Smooth muscle cell (in vitro differentiated cells): ENCODE data around the gene SLC35E2B. TPM values are rescaled to one million over a fixed set of nuclear protein-coding genes. Genes with fewer than 3 reads are reported as not detected.

Source experiments
- DNase-seq: peaks from one replicate; lab custom pipeline; 2025; ENCODE audit not compliant: unreplicated experiment; lab: John Stamatoyannopoulos, UW
- H2AFZ ChIP-seq: fragments of 200-600 bp; sonication (generic); 2 replicates; pipeline ENCODE4 v1.6.0; 2016; ENCODE audit warnings: antibody characterized with exemption, low read depth, mild to moderate bottlenecking
- H3F3A ChIP-seq: fragments of 200-600 bp; sonication (generic); 2 replicates; pipeline ENCODE4 v1.6.0; 2017; ENCODE audit warnings: antibody characterized with exemption, low read depth
- H3K27ac ChIP-seq: fragments of 200-600 bp; sonication (generic); 2 replicates; pipeline ENCODE4 v1.5.1; 2016; ENCODE audit warnings: low read depth, mild to moderate bottlenecking
- H3K27me3 ChIP-seq: fragments of 200-600 bp; sonication (generic); 2 replicates; pipeline ENCODE4 v1.6.1; 2016; ENCODE audit warnings: low read depth, mild to moderate bottlenecking
- H3K36me3 ChIP-seq: fragments of 200-600 bp; sonication (generic); 2 replicates; pipeline ENCODE4 v1.5.1; 2016; ENCODE audit warnings: low read depth
- H3K4me1 ChIP-seq: fragments of 200-600 bp; sonication (generic); 2 replicates; pipeline ENCODE4 v1.5.1; 2016; ENCODE audit warnings: low read depth
- H3K4me2 ChIP-seq: fragments of 200-600 bp; sonication (generic); 2 replicates; pipeline ENCODE4 v1.6.0; 2016; ENCODE audit warnings: mild to moderate bottlenecking
- H3K4me3 ChIP-seq: fragments of 200-600 bp; sonication (generic); 2 replicates; pipeline ENCODE4 v1.5.1; 2016; ENCODE audit warnings: mild to moderate bottlenecking
- H3K79me2 ChIP-seq: fragments of 200-600 bp; sonication (generic); 2 replicates; pipeline ENCODE4 v1.6.0; 2016; ENCODE audit warnings: low read depth, mild to moderate bottlenecking
- H3K9ac ChIP-seq: fragments of 200-600 bp; sonication (generic); 2 replicates; pipeline ENCODE4 v1.6.0; 2016; ENCODE audit warnings: low read depth
- H3K9me3 ChIP-seq: fragments of 200-600 bp; sonication (generic); replicated peaks from 2 replicates; pipeline ENCODE4 v1.5.1; 2016; ENCODE audit warnings: low read depth
- H4K20me1 ChIP-seq: fragments of 200-600 bp; sonication (generic); 2 replicates; pipeline ENCODE4 v1.6.0; 2016; ENCODE audit warnings: low read depth
- CTCF ChIP-seq: fragments of 200-600 bp; sonication (generic); IDR thresholded peaks from 2 replicates; pipeline ENCODE4 v1.5.1; 2017; ENCODE audit warnings: borderline replicate concordance, mild to moderate bottlenecking, antibody characterized with exemption; ENCODE audit not compliant: insufficient read depth, poor library complexity, severe bottlenecking
- WGBS: methylation state at CpG from one replicate; pipeline ENCODE4 v1.1.7; 2016; ENCODE audit warnings: low lambda C conversion rate; 5-methylcytosine and 5-hydroxymethylcytosine counted together
- polyA plus RNA-seq: library from polyadenylated mRNA; unstranded; fragments of >200 nt; fragmentation: Nextera tagmentation; extraction: Ambion mirVana; gene quantifications from 2 replicates; pipeline ENCODE4 v1.2.1, GENCODE V29; 2016
- total RNA-seq: library from RNA; depleted of rRNA; stranded (reverse); fragments of >200 nt; gene quantifications from 2 replicates; pipeline ENCODE4 v1.2.3, GENCODE V29; 2014

SLC35E2B gene
- total and polyA plus RNA-seq, 2 experiments from 2014 or later, result 19.7 to 24.2 TPM

- no peak overlapping the region for H2AFZ ChIP-seq
- no peak overlapping the region for H3K9ac ChIP-seq
- H3K4me2 ChIP-seq, result no peak overlapping the region
Observed at GRCh38 chr1:1628754-1629429, 63.7 kb downstream of the SLC35E2B start.

DNA sequence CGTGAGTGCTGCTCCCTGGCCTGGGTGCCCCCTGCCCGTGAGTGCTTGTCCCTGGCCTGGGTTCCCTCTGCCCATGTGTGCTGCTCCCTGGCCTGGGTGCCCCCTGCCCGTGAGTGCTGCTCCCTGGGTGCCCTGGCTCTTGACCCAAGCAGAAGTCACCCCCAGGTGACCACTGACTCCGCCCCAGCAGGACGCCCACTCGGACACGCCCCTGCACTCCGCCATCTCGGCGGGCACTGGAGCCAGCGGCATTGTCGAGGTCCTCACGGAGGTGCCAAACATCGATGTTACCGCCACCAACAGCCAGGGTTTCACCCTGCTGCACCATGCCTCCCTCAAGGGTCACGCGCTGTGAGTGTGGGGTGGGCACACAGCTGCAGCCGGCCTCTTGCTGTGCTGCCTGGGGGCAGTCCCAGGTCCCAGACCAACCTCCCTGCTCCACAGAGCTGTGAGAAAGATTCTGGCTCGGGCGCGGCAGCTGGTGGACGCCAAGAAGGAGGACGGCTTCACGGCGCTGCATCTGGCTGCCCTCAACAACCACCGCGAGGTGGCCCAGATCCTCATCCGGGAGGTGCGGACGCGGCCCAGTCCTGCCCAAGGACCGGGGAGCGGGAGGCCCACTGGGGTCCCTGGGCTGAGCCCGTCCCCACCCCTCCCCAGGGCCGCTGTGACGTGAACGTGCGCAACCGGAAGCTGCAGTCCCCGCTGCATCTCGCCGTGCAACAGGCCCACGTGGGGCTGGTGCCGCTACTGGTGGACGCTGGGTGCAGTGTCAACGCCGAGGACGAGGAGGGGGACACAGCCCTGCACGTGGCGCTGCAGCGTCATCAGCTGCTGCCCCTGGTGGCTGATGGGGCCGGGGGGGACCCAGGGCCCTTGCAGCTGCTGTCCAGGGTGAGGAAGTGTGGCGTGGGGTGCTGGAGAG is 64.5 kb downstream of the SLC35E2B start:
- H3K79me2 ChIP-seq, result no peaks in the 10 kb centered on the region
- no peaks in the 10 kb centered on the region for H3K27me3 ChIP-seq
- no peak for TF ChIP-seq CTCF
- DNase-seq, result no peak
- peaks cover 3% of the 10 kb centered on the region for H3K4me1 ChIP-seq
- peaks cover 3% of the 10 kb centered on the region for H3F3A ChIP-seq
- no peak overlapping the region for H3K4me2 ChIP-seq
- H4K20me1 ChIP-seq, result peaks cover 37% of the 10 kb centered on the region
- H3K36me3 ChIP-seq, result no peaks in the 10 kb centered on the region
- 97% methylated on average over 51 of the region's 53 CpGs for WGBS
- H3K9me3 ChIP-seq, result no peaks in the 10 kb centered on the region
- H2AFZ ChIP-seq, result no peak overlapping the region
- no peak overlapping the region for H3K27ac ChIP-seq
- no peak overlapping the region for H3K4me3 ChIP-seq
- H3K9ac ChIP-seq, result no peak overlapping the region

More at GRCh38 chr1:1628754-1629429, 63.7 kb downstream of the SLC35E2B start:
- Histone ChIP-seq H3F3A (peaks cover 3% of the 10 kb centered on the region), H3K79me2 (no peaks in the 10 kb centered on the region), H3K27me3 (no peaks in the 10 kb centered on the region), H3K4me1 (peaks cover 3% of the 10 kb centered on the region), H3K9me3 (no peaks in the 10 kb centered on the region), H3K4me3 (no peak overlapping the region), H3K36me3 (no peaks in the 10 kb centered on the region), H4K20me1 (peaks cover 30% of the 10 kb centered on the region), H3K27ac (no peak overlapping the region)
- DNase-seq, result no peak
- no peak for TF ChIP-seq CTCF
- WGBS, result 55% methylated on average over 50 of the region's 53 CpGs

GRCh38 chr1:1627261-1627828 is 65.2 kb downstream of the SLC35E2B start:
- DNase-seq, result no peak
- Histone ChIP-seq H3K4me1 (peaks cover 3% of the 10 kb centered on the region), H3K36me3 (no peaks in the 10 kb centered on the region), H3F3A (peaks cover 6% of the 10 kb centered on the region), H3K9ac (no peak overlapping the region), H3K27me3 (no peaks in the 10 kb centered on the region), H3K9me3 (no peaks in the 10 kb centered on the region), H3K27ac (no peak overlapping the region), H3K79me2 (no peaks in the 10 kb centered on the region), H3K4me3 (no peak overlapping the region), H4K20me1 (peaks cover 44% of the 10 kb centered on the region), H2AFZ (no peak overlapping the region), H3K4me2 (no peak overlapping the region)
- WGBS, result 88% methylated on average over 33 of the region's 37 CpGs
- TF ChIP-seq CTCF, result no peak
